Breast epithelium (tissue), 3 donors: Measurements from ENCODE around the gene NLGN2.

Experiments
- POLR2AphosphoS5 ChIP-seq, 3 donors: sonication (generic); formaldehyde crosslinking; IDR thresholded peaks; one replicate each; pipeline ENCODE4 v1.6.1; 2017; ENCODE audit warnings: antibody characterized with exemption in 3 of 3
- TF ChIP-seq, protein P1 (sequence below), 3 donors: fragments of 450-650 bp; IDR thresholded peaks; one replicate each; pipeline ENCODE4 v1.5.1; 2016 to 2017; ENCODE audit warnings: antibody characterized with exemption in 3 of 3, mild to moderate bottlenecking in 3 of 3, moderate library complexity in 3 of 3

DNA sequence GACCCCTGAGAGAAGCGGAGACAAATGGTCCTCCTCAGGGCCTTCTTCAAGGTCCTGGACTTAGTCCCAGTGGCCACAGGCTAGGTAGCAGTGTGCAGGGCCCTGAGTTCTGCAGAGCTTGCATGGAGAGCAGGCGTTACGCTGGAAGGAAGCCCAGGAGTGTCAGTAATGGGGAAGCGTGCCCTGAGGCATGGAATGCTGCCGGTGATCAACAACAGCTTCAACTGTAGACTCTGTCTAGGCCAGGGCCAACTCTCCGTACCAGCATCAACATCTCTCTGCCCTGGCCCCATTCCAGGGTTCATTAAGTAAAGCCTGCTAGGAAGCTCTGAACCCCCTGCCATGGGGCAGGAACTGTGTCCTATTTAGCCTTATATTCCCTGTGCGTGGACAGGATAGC, 27.3 kb upstream of the NLGN2 start:
- TF ChIP-seq, protein P1, sequence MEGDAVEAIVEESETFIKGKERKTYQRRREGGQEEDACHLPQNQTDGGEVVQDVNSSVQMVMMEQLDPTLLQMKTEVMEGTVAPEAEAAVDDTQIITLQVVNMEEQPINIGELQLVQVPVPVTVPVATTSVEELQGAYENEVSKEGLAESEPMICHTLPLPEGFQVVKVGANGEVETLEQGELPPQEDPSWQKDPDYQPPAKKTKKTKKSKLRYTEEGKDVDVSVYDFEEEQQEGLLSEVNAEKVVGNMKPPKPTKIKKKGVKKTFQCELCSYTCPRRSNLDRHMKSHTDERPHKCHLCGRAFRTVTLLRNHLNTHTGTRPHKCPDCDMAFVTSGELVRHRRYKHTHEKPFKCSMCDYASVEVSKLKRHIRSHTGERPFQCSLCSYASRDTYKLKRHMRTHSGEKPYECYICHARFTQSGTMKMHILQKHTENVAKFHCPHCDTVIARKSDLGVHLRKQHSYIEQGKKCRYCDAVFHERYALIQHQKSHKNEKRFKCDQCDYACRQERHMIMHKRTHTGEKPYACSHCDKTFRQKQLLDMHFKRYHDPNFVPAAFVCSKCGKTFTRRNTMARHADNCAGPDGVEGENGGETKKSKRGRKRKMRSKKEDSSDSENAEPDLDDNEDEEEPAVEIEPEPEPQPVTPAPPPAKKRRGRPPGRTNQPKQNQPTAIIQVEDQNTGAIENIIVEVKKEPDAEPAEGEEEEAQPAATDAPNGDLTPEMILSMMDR (IDR thresholded peaks at IDR 0.05), result no peak
- no peak for TF ChIP-seq POLR2AphosphoS5 (IDR thresholded peaks at IDR 0.05)
